Right lobe of liver (tissue), 4 donors: Measurements from ENCODE around the gene IGSF9.

ENCODE experiments used
- POLR2A ChIP-seq: fragments of 450-650 bp; IDR thresholded peaks from one replicate; pipeline ENCODE4 v1.6.1; 2017; ENCODE audit warnings: antibody characterized with exemption, mild to moderate bottlenecking
- TF ChIP-seq, protein P1 (sequence below), 4 donors: fragments of 200-600 bp in 3 of 4; fragments of 450-650 bp in 1 of 4; IDR thresholded peaks; one replicate each; pipeline versions ENCODE4 v1.5.1 to v1.8.0; 2016 to 2022; ENCODE audit warnings: antibody characterized with exemption in 4 of 4, mild to moderate bottlenecking in 2 of 4
- donor health status: DM: no; HTN: no; CAD: no.
- donor health status: DM: no; HTN: no; CAD: no.
- donor health status: DM: no; HTN: yes; CAD: no.

DNA sequence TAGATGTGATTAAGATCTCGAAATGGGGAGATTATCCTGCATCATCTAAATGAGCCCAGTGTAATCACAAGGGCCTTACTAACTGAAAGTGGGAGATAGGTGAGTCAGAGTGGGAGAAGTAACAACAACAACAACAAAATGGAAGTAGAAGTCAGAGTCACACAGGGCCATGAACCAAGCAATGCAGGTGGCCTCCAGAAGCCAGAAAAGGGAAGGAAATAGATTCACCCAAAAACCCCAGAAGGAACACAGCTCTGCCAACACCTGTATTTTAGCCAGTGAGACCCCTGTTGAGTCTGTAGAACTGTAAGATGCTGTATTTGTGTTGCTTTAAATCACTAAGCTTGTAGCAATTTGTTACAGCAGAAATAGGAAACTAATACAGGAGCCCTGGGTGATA is 24.2 kb downstream of the IGSF9 start:
- TF ChIP-seq, protein P1, sequence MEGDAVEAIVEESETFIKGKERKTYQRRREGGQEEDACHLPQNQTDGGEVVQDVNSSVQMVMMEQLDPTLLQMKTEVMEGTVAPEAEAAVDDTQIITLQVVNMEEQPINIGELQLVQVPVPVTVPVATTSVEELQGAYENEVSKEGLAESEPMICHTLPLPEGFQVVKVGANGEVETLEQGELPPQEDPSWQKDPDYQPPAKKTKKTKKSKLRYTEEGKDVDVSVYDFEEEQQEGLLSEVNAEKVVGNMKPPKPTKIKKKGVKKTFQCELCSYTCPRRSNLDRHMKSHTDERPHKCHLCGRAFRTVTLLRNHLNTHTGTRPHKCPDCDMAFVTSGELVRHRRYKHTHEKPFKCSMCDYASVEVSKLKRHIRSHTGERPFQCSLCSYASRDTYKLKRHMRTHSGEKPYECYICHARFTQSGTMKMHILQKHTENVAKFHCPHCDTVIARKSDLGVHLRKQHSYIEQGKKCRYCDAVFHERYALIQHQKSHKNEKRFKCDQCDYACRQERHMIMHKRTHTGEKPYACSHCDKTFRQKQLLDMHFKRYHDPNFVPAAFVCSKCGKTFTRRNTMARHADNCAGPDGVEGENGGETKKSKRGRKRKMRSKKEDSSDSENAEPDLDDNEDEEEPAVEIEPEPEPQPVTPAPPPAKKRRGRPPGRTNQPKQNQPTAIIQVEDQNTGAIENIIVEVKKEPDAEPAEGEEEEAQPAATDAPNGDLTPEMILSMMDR (IDR thresholded peaks at IDR 0.05), result no peak
- no peak for TF ChIP-seq POLR2A
